ENCODE results near the gene ZFPM1.

Gene ZFPM1

DNA sequence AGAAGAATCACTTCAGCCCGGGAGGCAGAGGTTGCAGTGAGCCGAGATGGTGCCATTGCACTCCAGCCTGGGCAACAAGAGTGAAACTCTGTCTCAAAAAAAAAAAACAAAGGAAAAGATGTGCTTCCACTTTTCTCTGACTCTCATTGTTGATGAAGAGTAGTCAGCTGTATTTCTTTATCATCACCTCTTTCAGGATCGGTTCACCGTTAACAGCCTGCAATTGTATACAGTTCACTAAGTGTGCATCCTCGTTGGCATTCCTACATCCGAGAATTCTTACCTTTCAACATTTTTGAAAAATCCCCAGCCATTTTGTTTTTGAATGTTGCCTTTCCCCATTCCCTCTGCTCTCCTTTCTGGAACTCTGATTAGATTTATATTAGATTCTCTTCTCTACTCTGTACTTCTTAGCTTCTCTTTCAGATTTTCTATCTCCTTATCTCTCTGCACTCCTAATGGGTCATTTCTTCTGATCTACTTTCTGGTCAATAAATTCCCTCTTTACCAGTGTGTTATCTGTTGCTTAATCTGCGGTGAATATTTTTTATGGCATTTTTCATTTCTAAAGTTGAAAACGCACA, 90.2 kb downstream of the ZFPM1 start:
- TF ChIP-seq, protein P1, sequence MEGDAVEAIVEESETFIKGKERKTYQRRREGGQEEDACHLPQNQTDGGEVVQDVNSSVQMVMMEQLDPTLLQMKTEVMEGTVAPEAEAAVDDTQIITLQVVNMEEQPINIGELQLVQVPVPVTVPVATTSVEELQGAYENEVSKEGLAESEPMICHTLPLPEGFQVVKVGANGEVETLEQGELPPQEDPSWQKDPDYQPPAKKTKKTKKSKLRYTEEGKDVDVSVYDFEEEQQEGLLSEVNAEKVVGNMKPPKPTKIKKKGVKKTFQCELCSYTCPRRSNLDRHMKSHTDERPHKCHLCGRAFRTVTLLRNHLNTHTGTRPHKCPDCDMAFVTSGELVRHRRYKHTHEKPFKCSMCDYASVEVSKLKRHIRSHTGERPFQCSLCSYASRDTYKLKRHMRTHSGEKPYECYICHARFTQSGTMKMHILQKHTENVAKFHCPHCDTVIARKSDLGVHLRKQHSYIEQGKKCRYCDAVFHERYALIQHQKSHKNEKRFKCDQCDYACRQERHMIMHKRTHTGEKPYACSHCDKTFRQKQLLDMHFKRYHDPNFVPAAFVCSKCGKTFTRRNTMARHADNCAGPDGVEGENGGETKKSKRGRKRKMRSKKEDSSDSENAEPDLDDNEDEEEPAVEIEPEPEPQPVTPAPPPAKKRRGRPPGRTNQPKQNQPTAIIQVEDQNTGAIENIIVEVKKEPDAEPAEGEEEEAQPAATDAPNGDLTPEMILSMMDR (IDR thresholded peaks at IDR 0.05; ENCODE audit: control extremely low read depth, extremely low read depth, low read depth, missing control alignments): no peak
- no peak for DNase-seq (ENCODE audit: extremely low spot score)
- ChIA-PET CTCF (interaction anchor here (1.9 kb wide), 1 partner anchor 18 kb away, joined by 7 read pairs; no protein-coding TSS in a partner anchor), POLR2A (no interaction called here)

DNA sequence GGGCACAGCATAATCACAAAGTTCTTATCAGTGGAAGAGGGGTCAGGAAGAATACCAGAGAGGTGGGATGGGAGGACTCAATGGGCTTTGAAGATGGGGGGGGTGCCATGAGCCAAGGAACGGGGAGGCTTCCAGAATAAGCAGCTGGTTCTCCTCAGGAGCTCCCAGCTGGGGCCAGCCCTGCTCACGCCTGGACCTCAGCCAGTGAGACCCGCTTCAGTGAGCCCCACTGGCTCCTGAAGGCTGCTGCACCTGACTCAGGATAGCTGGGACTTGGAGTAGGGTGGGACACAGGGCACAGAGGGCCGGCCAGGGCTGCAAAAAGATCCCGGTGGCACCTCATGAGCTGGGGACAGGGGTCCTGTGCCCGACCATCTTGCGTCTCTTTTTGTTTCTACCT, 92.7 kb downstream of the ZFPM1 start:
- ChIA-PET POLR2A (no interaction called here), CTCF (interaction anchor here (0.7 to 1.1 kb wide), 2 partner anchors 10 to 15 kb away, joined by 3 read pairs; no protein-coding TSS in a partner anchor)
- DNase-seq (ENCODE audit: extremely low spot score): no peak
- TF ChIP-seq, protein P1 (IDR thresholded peaks at IDR 0.05; ENCODE audit: control extremely low read depth, extremely low read depth, low read depth, missing control alignments): no peak

- DNase-seq (ENCODE audit: extremely low spot score): no peak
- CTCF ChIA-PET: no interaction called here
- TF ChIP-seq, protein P1 (IDR thresholded peaks at IDR 0.05; ENCODE audit: control extremely low read depth, extremely low read depth, low read depth, missing control alignments): no peak
- POLR2A ChIA-PET: no interaction called here
Measured at GRCh38 chr16:88548131-88548874, 95.2 kb downstream of the ZFPM1 start.

DNA sequence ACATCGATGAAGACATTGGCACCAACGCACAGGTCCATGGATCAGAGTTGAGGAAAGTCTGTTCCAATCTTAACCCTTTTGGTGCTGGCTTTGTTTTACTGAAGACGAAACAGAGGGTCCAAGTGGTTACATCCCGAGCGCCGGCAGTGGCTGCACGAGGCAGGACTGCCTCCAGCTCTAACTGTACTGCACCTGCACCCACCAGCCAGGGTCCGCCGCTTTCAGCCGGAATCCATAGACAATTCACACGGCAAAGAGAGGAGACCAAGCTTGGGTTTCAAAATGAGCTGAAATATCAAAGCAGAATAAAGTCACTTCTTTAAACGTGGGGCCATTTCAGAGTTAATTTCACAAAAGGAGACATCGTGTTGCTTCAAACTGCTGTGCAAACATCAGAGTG, 95.9 kb downstream of the ZFPM1 start:
- no peak for DNase-seq (ENCODE audit: extremely low spot score)
- CTCF ChIA-PET: interaction anchor here (1.7 kb wide), 1 partner anchor 10 kb away, joined by 6 read pairs; no protein-coding TSS in a partner anchor
- TF ChIP-seq, protein P1 (IDR thresholded peaks at IDR 0.05; ENCODE audit: control extremely low read depth, extremely low read depth, low read depth, missing control alignments): no peak
- POLR2A ChIA-PET: no interaction called here

DNA sequence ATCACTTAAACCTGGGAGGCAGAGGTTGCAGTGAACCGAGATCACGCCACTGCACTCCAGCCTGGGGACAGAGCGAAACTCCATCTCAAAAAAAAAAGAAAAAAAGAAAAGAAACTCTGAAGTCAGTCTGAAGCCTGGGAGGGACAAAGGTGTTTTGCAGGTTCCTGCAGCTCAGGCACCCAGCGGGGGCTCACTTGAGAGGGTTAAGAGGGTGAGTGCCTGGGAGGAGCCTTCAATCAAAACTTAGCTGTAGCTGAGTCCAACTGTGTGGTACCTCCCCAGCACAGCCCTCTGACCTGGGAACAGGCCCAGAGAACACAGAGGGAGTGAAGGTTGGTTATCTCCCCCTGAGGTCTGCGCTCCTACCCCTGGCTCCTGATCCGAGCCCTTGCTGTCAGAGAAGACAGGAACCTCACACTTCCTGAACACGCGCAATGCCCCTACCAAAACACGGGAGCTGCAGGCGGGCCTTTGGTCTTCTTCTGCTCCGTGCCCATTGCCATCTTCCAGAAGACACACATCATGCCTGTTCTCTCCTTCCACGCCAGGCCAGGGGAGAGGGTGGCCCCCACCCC, 96.7 kb downstream of the ZFPM1 start:
- CTCF ChIA-PET: interaction anchor here (1.7 kb wide), 1 partner anchor 9 kb away, joined by 6 read pairs; no protein-coding TSS in a partner anchor
- TF ChIP-seq, protein P1 (IDR thresholded peaks at IDR 0.05; ENCODE audit: control extremely low read depth, extremely low read depth, low read depth, missing control alignments): no peak
- POLR2A ChIA-PET: no interaction called here
- DNase-seq (ENCODE audit: extremely low spot score): no peak

DNA sequence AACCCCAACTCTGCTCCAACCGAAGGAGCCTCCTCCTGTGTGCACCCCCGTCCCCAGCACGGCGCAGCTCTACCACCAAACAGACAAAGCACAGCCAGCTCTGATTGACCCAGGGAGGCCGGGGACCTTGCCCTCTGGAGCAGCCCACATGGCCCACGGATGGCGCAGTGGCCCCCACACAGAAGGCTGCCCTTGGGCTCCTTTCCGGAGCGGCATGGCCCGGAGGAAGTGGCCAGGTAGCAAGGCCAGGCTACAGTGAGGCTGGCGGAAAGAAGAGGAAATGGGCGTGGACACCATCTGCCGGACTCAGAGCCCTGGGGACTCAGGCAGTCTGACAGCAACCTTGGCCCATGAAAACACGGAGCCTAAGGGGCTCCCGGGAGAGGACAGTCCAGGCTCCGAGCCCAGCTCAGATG, 97.2 kb downstream of the ZFPM1 start:
- DNase-seq (ENCODE audit: extremely low spot score): no peak
- ChIA-PET CTCF (interaction anchor here (1.7 kb wide), 1 partner anchor 9 kb away, joined by 6 read pairs; no protein-coding TSS in a partner anchor), POLR2A (no interaction called here)
- TF ChIP-seq, protein P1 (IDR thresholded peaks at IDR 0.05; ENCODE audit: control extremely low read depth, extremely low read depth, low read depth, missing control alignments): no peak
